HG03103 (cell line): ENCODE data around the gene PRSS33.

Experiments used
- ATAC-seq: cut with Tn5 transposase; IDR thresholded peaks from one replicate; pipeline ENCODE4 v1.9.1; 2021; ENCODE audit warnings: low read depth; ENCODE audit not compliant: unreplicated experiment

PRSS33 gene

DNA sequence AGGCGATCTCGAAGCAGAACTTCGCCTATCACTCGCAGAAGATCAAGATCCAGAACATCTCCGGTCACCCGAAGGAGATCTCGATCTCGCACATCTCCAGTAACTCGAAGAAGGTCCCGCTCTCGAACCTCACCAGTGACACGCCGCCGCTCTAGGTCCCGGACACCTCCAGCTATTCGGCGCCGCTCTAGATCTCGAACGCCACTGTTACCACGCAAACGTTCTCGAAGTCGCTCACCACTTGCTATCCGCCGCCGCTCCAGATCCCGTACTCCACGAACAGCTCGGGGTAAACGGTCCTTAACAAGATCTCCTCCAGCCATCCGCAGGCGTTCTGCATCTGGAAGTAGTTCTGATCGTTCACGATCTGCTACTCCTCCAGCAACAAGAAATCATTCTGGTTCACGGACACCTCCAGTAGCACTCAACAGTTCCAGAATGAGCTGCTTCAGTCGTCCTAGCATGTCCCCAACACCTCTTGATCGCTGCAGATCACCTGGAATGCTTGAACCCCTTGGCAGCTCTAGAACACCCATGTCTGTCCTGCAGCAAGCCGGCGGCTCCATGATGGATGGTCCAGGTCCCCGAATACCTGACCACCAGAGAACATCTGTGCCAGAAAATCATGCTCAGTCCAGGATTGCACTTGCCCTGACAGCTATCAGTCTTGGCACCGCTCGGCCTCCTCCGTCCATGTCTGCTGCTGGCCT lies 20.8 kb downstream of the PRSS33 start:
- ATAC-seq, result no peak

DNA sequence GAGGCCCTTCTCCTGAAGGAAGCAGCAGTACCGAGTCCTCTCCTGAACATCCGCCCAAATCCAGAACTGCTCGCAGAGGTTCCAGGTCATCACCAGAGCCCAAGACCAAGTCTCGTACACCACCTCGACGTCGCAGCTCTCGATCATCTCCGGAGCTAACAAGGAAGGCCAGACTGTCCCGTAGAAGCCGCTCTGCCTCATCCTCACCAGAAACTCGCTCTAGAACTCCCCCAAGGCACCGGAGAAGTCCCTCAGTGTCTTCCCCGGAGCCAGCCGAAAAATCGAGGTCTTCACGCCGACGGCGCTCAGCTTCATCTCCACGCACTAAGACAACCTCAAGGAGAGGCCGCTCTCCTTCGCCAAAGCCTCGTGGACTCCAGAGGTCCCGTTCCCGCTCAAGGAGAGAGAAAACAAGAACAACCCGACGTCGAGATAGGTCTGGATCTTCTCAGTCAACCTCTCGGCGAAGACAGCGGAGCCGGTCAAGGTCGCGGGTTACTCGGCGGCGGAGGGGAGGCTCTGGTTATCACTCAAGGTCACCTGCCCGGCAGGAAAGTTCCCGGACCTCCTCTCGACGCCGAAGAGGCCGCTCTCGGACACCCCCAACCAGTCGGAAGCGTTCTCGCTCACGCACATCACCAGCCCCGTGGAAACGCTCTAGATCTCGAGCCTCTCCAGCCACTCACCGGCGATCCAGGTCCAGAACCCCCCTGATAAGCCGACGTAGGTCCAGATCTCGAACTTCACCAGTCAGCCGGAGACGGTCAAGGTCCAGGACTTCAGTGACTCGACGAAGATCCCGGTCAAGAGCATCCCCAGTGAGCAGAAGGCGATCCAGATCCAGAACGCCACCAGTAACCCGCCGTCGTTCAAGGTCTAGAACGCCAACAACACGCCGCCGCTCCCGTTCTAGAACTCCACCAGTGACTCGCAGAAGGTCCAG lies 21.6 kb downstream of the PRSS33 start:
- ATAC-seq, result no peak

- no peak for ATAC-seq
Observed at GRCh38 chr16:2764718-2765117, 22.6 kb downstream of the PRSS33 start.

GRCh38 chr16:2763173-2763572 lies 24.2 kb downstream of the PRSS33 start:
- ATAC-seq, result no peak

GRCh38 chr16:2762711-2763110 lies 24.6 kb downstream of the PRSS33 start:
- ATAC-seq, result no peak

DNA sequence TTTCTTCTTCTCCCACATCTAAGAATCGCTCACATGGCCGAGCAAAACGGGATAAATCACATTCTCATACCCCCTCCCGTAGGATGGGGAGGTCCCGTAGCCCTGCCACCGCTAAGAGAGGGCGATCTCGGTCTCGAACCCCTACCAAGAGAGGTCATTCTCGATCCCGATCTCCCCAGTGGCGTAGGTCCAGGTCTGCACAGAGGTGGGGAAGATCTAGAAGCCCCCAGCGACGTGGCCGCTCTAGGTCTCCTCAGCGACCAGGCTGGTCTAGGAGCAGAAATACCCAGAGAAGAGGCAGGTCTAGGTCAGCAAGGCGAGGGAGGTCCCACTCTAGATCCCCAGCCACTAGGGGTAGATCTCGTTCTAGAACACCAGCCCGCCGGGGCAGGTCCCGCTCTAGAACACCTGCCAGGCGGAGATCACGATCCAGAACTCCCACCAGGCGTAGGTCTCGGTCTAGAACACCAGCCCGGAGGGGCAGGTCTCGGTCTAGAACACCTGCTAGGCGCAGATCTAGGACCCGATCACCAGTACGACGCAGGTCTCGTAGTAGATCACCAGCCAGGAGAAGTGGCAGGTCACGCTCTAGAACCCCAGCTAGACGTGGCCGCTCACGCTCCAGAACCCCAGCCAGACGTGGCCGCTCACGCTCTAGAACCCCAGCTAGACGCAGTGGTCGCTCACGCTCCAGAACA lies 25.3 kb downstream of the PRSS33 start:
- ATAC-seq, result no peak

GRCh38 chr16:2761472-2761871 lies 25.9 kb downstream of the PRSS33 start:
- no peak for ATAC-seq

DNA sequence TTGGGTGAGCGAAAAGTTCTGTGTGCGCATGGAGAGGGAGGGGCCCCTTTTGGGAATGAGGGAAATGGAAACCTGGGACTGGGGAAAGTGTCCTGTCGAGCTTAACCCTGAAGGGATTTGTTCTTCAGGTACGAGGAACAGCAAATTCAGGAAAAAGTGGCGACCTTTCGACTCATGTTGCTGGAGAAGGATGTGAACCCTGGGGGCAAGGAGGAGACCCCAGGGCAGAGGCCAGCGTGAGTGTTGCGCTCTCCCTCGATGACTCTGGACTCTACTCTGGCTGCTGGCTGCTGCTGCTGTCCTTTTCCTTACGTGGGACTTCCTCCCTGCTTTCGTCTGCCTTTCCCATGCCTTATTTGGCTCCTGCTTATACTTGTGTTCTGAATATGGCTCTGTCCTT lies 30.0 kb downstream of the PRSS33 start:
- ATAC-seq, result no peak

GRCh38 chr16:2756288-2757015 lies 30.9 kb downstream of the PRSS33 start:
- no peak for ATAC-seq

- ATAC-seq, result no peak
Observed at GRCh38 chr16:2755158-2755557, 32.2 kb downstream of the PRSS33 start.

DNA sequence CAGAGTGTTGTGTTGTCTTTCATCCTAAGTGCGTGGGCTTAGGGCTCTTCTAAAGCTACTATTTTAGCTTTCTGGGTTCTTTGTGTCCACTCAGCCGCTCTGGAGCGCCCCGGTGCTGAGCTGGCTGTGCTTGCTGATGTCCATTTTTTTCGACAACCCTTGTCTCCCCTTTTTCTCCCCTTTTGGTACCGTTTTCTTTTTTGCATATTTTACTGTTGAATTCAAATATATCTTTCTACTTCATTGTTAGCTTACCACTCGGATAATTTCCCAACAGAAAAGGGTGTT lies 33.7 kb downstream of the PRSS33 start:
- ATAC-seq, result no peak

GRCh38 chr16:2752850-2753732 lies 34.3 kb downstream of the PRSS33 start:
- ATAC-seq, result peak; percentile 35

DNA sequence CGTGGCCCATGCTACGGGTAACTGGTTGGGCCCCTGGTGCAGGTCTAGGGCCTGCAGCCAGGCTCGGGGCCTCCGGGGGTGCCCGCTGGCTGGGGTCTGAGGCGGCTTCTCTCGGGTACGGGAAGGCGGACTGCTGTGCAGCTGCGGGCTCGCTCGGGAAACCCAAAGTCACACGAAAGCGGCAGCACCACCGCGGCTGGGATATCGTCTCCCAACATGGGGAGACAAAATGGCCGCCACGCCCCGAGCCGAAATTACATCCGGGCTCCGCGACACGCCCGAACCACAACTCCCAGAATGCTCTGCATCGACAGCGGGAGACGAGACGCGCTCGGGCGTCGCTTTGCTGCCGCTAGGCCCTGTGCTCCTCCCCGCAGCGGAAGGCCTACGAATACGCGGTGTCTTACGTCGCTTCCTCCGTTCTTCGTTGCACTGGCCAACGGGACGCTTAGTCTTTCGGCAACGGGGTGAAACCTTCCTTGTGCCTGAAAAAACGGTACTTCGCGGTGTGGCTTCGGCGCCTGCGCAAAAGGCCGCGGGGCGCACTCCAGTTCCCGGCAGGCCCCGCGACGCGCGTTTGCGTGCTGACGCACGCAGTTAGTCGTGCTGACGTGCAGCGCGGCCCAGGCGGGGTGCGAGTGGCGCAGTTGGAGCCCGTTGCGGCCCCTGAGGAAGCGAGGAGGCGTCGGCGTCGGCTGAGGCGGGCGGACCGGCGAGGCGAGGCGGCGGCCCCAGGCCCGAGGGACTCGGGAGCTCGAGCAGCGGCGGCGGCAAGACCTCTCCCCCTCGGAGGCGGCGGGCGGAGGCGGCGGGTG lies 35.1 kb downstream of the PRSS33 start, which contains the start of gene SRRM2:
TSS of gene SRRM2 (plus strand) at position 604 of the 815 bp plus-strand sequence. CDS start 3,727 bp downstream, outside the sequence.
- peak; percentile 67 for ATAC-seq

DNA sequence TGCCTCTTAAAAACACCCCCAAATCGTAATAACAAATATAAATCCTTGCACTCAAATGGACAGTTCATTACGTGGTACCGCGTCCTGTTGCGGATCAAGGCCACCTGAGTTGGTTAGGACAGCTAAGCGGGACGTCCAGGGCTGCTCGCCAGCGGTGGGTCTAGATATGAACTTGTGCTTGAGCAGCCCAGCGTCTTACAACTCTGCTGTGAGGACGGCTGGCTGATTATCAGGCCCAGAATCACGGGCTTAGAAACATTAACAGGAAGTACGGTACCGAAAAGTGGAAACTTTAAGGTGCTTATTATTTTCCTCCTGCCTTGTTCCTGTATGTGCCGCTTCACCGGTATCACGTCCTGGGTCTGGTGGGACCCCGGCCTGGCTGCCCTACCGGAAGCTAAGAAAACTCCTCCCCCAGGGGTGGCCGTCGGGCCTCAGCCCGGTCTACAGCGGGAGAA lies 35.8 kb downstream of the PRSS33 start:
- no peak for ATAC-seq

DNA sequence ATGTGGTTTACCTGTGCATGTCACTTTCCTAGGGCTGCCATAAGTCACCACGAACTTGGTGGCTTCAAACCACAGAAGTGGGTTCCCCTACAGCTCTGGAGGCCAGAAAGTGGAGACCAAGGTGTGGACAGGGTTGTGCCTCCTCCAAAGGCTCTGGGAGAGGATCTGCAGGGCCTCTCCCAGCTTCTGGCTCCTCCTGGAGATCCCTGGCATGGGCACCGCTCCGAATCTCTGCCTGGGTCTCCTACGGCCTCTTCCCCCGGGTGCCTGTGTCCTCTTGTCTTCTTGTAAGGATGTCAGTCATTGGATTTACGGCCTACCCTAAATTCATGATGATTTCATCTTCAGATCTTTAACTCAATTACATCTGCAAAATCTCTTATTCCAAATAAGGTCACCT lies 37.4 kb downstream of the PRSS33 start:
- ATAC-seq, result no peak

DNA sequence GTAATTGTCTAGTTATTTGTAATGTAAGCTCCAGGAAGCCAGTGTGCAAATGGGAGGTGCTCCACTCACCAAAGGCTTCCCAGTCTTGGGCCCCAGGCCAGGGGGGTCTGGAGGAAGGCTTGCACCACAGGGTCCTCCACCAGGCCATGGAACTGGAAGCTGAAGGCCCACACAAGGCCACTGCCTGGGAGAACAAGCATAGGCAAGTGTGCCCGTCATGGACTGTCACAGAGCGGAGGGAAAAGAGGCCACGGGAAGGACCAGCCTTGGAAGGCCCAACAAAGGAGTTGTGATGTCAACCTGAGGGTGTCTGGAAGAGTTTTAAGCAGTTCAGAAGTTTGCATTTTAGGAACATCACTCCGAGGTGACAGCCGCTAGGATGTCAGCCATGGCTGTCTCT lies 37.9 kb downstream of the PRSS33 start:
- no peak for ATAC-seq

DNA sequence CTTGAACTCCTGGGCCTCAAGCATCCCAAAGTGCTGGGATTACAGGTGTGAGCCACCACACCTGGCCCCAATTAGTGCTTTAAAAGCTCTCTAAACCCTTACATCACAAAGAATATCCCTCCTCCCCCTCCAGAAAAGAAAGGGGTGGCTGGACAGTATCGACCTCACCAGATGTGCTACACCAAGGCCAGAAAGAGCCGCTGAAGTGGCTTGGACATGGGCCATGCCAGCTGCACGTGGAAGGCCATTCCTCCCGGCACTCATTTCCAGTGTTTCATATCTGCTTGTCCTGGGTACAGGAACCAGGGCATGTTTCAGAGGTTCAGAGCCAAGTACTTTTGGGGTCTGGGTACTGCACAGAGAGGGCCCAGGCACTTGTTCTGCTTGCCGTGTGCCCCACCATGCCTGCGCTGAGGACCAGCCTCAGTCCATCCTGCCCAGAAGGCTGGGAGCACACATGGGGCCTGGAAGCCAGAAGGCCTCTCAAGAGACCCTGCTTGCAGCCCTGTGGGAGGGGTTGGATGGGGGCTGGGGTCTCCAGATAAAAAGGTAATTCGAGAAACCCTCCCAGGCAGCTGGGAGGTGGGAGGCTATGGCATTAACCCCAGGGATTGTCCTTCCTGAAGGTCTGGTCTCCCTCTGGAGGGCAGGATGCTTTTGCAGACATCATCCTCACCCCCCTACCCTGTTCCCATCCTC lies 38.5 kb downstream of the PRSS33 start:
- ATAC-seq, result no peak

GRCh38 chr16:2745961-2746360 lies 41.4 kb downstream of the PRSS33 start:
- ATAC-seq, result no peak
